NCI-H345 treated with DMSO at 0.1 percent for 48 hours (cell line): ENCODE measurements around the gene CFAP119.

Experiments
- DNase-seq: peaks from one replicate; lab custom pipeline; 2025; ENCODE audit not compliant: unreplicated experiment; lab: John Stamatoyannopoulos, UW

Gene CFAP119

DNA sequence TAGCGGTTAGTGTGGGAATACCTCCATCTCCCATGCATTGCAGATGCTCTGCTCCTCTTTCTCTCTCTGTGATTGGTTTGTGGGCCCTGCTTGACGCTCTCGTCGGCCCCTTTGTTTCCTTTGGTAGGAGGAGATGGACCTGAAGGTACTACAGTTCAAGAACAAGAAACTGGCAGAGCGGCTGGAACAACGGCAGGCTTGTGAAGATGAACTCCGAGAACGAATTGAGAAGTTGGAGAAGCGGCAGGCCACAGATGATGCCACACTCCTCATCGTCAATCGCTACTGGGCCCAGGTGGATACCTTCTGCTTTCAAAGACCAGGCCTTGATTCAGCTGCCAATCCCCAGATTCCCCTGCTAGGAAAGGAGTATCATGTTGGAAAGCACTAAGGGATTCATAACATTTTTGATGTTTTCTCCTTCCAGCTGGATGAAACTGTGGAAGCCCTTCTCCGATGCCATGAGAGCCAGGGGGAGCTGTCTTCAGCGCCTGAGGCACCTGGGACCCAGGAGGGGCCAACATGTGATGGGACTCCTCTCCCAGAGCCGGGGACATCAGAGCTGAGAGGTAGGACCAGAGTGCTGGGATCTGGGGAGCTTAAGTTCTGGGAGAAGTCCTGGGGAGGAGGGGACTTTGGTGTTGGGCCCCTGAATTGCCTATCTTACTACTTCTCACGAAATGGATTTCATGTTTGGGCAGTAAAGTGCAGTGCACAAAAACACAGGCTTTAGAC lies 1.3 kb upstream of the CFAP119 start:
- DNase-seq, result no peak

DNA sequence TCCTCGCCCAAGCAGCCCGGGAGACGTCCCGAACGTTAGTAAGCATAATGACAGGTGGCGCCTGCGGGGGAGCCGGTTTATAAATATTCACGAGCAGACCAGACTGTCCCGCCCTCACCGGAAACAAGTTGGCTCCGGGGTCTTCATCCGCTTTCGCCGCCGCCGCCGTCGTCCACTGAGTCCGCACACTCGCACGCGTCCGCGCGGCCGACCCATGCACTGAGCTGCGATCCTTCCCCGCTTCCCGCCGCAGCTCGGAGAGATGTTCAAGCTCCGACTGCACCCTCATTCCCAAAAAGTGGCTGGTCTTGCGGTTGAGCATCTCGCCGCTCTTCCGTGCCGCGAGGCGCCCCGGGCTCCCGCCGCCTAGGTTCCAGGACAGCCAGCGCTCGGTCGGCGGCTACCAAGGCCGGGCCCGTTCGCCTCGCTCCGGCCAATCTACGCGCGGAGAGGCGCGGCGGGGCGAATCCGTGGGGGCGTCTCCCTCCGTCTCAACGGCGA lies 385 bp downstream of the CFAP119 start:
- DNase-seq, result peak; percentile 20

- DNase-seq, result no peak
These were observed 1.1 kb downstream of the CFAP119 start for GRCh38 chr16:30760577-30761426.

- no peak for DNase-seq
These were observed 1.8 kb downstream of the CFAP119 start for GRCh38 chr16:30760001-30760559.

DNA sequence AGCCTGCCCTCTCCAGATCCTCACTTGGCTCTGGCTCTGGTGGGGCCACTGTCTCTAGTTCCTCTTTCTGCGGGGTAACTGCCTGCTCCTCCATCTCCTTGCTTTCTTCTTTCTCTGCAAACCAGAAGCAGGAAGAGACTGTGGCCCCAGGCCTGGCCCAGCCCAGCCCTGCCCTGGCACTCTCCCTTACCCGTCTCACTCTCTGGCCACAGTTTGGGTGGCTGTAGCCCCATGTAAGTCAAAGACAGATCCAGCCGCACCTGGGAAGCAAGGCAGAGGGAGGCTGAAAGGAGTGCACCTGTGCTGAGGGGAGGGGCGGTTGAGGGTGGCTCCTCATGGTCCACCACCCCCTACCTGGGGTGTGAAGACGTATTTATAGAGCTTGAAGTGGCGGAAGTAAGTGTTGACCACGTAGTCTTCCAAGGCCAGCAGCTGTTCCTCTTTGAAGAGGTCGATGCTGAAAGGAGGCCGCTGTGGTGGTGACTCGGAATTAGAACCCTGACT lies 2.8 kb downstream of the CFAP119 start:
- DNase-seq, result no peak

DNA sequence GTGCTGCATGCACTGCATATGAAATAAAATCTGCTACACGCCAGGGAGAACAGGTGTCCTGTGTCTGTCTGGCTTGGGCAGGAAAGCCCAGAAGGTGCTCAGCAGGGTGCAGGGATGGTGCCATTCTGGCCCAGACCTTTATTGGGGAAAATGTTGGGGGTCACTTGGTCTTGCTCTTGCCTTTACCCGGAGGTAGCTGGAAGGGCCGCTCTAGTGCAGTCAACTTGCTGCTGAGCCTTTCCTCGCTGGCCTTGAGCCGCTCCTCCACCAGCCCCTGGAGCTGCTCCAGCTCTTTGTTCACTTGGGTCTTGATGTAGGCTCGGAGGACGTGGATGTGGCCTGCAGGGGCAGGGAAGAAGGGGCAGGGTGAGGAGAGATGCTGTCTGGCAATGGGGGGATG lies 4.5 kb downstream of the CFAP119 start:
- DNase-seq, result no peak

GRCh38 chr16:30756781-30757100 lies 5.1 kb downstream of the CFAP119 start:
- no peak for DNase-seq

- no peak for DNase-seq
These were observed 5.7 kb downstream of the CFAP119 start for GRCh38 chr16:30755955-30756780.

GRCh38 chr16:30753596-30753995 lies 8.3 kb downstream of the CFAP119 start:
- no peak for DNase-seq

DNA sequence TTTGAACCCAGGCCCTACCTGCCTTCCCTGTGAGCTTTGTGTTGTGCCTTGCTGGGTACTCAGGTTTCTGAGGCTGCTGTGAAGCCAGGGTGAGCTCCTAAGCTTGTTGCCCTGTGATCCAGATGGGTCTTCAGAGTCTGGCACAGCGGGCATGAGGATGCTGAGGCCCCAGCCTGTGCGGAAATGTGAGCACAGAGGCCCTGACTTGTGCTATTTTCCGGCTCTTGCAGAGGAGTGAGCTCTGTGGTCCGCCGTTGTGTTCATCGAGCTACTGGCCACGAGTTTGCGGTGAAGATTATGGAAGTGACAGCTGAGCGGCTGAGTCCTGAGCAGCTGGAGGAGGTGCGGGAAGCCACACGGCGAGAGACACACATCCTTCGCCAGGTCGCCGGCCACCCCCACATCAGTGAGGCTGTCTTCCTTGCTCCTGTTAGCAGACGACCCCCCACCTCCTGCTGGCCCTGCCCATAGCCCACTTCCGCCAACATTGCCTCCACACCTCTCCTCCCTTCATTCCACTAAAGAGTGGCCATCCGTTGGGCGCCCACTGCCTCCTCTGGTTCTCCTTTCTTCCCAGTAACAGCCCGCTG lies 10.9 kb downstream of the CFAP119 start:
- no peak for DNase-seq

- no peak for DNase-seq
These were observed 11.7 kb downstream of the CFAP119 start for GRCh38 chr16:30750201-30750600.

GRCh38 chr16:30748634-30749445 lies 13.0 kb downstream of the CFAP119 start:
- DNase-seq, result no peak

GRCh38 chr16:30747799-30748633 lies 13.8 kb downstream of the CFAP119 start, which contains the start of gene PHKG2:
Gene PHKG2 (plus strand): TSS chr16:30748425. CDS start chr16:30748821, 396 bp downstream.
- peak; percentile 100 for DNase-seq

- DNase-seq, result no peak
These were observed 14.5 kb downstream of the CFAP119 start for GRCh38 chr16:30747331-30747730.

- DNase-seq, result no peak
These were observed 15.2 kb downstream of the CFAP119 start for GRCh38 chr16:30746638-30747175.

- no peak for DNase-seq
These were observed 16.8 kb downstream of the CFAP119 start for GRCh38 chr16:30745082-30745481.

DNA sequence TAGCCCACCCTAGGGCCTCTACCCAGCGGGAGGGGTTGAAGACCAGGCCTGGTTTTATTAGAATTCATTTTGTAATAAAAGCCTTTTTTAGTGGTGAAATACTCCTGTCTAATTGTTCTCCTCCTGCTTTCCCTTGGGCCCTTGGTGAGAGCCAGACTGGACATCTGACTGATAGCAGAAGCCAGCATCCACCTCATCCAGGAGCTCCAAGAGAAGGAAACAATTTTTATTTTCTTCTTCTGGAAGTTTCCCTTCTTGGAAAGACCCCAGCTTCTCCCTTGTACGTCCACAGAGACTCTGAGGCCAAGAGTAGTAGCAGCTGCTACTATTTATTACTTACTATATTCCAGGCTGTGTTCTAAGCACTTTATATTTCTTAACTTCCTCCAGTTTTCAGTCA lies 17.7 kb downstream of the CFAP119 start:
- no peak for DNase-seq

- no peak for DNase-seq
These were observed 18.1 kb downstream of the CFAP119 start for GRCh38 chr16:30743716-30744115.
